Effector memory CD4-positive, alpha-beta T cell (primary cell): ENCODE measurements around the gene SNRPD2.

Experiments used
- DNase-seq, 3 donors: peaks; one replicate each; pipeline ENCODE4 v3.0.0-alpha.2; 2020
- H3K27ac ChIP-seq: 2 replicates; pipeline ENCODE4 v1.7.0; 2013; ENCODE audit warnings: mild to moderate bottlenecking, low read length, moderate library complexity; ENCODE audit not compliant: insufficient read depth, poor library complexity, severe bottlenecking
- H3K27me3 ChIP-seq: replicated peaks from 2 replicates; pipeline ENCODE4 v1.7.0; 2013; ENCODE audit warnings: mild to moderate bottlenecking, low read length; ENCODE audit not compliant: insufficient read depth, control insufficient read depth, poor library complexity, severe bottlenecking
- H3K36me3 ChIP-seq: 2 replicates; pipeline ENCODE4 v1.7.0; 2013; ENCODE audit warnings: mild to moderate bottlenecking, low read length, moderate library complexity; ENCODE audit not compliant: control insufficient read depth, insufficient read depth
- H3K4me1 ChIP-seq: 2 replicates; pipeline ENCODE4 v1.7.0; 2013; ENCODE audit warnings: low read length, mild to moderate bottlenecking; ENCODE audit not compliant: control insufficient read depth, insufficient read depth, poor library complexity, severe bottlenecking
- H3K4me3 ChIP-seq: 2 replicates; pipeline ENCODE4 v1.7.0; 2013; ENCODE audit warnings: low read length, low read depth, mild to moderate bottlenecking; ENCODE audit not compliant: insufficient read depth, poor library complexity, severe bottlenecking
- H3K9me3 ChIP-seq: 2 replicates; pipeline ENCODE4 v1.7.0; 2013; ENCODE audit warnings: mild to moderate bottlenecking, low read length, moderate library complexity; ENCODE audit not compliant: control insufficient read depth

The SNRPD2 gene

DNA sequence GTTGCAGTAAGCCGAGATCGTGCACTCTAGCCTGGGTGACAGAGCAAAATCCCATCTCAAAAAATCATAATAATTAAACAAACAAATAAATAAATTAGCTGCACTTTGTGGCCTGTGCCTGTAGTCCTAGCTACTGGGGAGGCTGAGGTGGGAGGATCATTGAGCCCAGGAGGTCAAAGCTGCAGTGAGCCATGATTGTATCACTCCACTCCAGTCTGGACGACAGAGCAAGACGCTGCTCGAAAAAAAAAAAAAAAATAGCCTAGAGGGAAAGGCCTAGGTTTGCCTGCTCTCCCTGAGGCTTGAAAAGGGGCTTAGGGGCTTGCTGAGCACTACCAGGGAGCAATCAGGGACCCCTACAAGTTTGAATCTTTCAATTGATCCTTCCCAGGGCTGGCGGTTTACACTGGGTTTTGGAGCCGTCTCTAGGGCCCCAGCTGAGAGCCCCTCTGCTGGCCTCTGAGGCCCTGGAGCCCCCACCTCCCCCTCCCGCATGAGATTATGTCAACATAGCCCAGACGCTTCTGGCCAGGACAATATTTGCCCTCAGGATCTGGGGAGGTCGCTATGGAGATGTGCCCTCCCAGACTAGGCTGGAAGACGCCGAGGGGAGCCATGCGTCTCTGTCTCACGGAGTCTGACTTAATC is 34.1 kb downstream of the SNRPD2 start:
- no peaks in the 10 kb centered on the region for H3K36me3 ChIP-seq
- no peaks in the 10 kb centered on the region for H3K27me3 ChIP-seq
- H3K4me3 ChIP-seq, result no peak overlapping the region
- no peak for DNase-seq
- no peaks in the 10 kb centered on the region for H3K4me1 ChIP-seq
- H3K9me3 ChIP-seq, result no peaks in the 10 kb centered on the region
- H3K27ac ChIP-seq, result no peak overlapping the region

DNA sequence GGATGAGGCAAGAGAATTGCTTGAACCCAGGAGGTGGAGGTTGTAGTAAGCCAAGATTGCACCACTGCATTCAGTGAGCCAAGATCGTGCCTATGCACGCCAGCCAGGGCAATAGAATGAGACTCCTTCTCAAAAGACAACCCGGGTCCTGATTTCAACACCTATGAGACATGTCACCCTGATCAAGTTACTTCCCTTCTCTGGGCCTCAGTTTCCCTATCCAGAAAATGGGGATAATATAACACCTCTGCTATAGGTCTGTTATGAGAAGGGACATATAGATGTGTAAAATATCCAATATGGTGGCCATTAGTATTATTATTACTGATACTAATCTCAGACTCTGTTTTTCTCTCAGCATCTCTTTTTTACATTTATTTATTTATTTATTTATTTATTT is 36.7 kb downstream of the SNRPD2 start:
- H3K36me3 ChIP-seq, result no peaks in the 10 kb centered on the region
- H3K27me3 ChIP-seq, result no peaks in the 10 kb centered on the region
- no peaks in the 10 kb centered on the region for H3K4me1 ChIP-seq
- H3K27ac ChIP-seq, result no peak overlapping the region
- no peaks in the 10 kb centered on the region for H3K9me3 ChIP-seq
- no peak overlapping the region for H3K4me3 ChIP-seq
- no peak for DNase-seq

DNA sequence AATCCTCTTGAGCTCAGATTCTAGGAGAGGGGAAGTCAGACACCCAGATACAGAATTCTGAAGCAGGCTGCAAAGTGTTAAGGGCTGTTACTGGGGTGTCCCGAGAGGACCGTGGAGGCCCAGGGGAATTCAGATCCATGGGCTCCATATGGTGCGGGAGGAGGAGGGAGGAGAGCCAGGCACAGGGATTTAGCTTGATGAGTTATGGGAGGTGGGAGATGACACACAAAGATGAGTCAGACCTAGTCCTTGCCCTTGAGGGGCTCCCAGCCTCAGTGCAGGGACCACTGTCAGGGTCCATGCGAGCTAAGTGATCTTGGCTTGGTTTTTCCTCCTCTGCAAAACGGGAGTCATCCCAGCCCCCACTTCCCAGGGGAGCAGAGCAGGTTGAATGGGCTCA is 38.1 kb downstream of the SNRPD2 start:
- H3K4me3 ChIP-seq, result no peak overlapping the region
- H3K27me3 ChIP-seq, result no peaks in the 10 kb centered on the region
- no peak overlapping the region for H3K27ac ChIP-seq
- no peaks in the 10 kb centered on the region for H3K4me1 ChIP-seq
- H3K9me3 ChIP-seq, result no peaks in the 10 kb centered on the region
- no peaks in the 10 kb centered on the region for H3K36me3 ChIP-seq
- DNase-seq, result no peak

GRCh38 chr19:45650722-45651121 is 41.0 kb downstream of the SNRPD2 start:
- Histone ChIP-seq H3K36me3 (no peaks in the 10 kb centered on the region), H3K27me3 (no peaks in the 10 kb centered on the region), H3K4me1 (peaks cover 5% of the 10 kb centered on the region), H3K9me3 (no peaks in the 10 kb centered on the region), H3K27ac (no peak overlapping the region), H3K4me3 (no peak overlapping the region)
- DNase-seq, result no peak

DNA sequence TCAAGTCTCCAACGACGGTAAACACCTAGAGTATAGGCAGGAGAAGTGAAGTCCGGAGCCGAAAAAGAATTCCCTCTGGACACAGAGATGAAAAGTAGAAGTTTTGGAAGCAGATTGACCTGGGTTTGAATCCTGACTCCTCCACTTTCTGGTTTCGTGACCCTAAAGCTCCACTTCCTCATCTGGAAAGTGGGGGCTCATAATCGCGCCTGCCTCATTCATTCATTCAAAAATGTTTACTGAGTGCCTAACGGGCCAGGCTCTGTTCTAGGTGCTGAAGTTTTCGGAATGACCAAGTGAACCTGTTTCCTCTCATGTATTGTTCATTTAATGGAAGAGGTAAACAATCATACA is 45.4 kb downstream of the SNRPD2 start:
- no peak for DNase-seq
- no peak overlapping the region for H3K27ac ChIP-seq
- H3K4me1 ChIP-seq, result peaks cover 19% of the 10 kb centered on the region
- H3K4me3 ChIP-seq, result peak overlapping the region; percentile 53
- H3K36me3 ChIP-seq, result no peaks in the 10 kb centered on the region
- no peaks in the 10 kb centered on the region for H3K9me3 ChIP-seq
- H3K27me3 ChIP-seq, result no peaks in the 10 kb centered on the region

- Histone ChIP-seq H3K27ac (peak overlapping the region; percentile 26), H3K4me1 (peaks cover 21% of the 10 kb centered on the region)
These were observed 46.0 kb downstream of the SNRPD2 start for GRCh38 chr19:45645631-45646344.

DNA sequence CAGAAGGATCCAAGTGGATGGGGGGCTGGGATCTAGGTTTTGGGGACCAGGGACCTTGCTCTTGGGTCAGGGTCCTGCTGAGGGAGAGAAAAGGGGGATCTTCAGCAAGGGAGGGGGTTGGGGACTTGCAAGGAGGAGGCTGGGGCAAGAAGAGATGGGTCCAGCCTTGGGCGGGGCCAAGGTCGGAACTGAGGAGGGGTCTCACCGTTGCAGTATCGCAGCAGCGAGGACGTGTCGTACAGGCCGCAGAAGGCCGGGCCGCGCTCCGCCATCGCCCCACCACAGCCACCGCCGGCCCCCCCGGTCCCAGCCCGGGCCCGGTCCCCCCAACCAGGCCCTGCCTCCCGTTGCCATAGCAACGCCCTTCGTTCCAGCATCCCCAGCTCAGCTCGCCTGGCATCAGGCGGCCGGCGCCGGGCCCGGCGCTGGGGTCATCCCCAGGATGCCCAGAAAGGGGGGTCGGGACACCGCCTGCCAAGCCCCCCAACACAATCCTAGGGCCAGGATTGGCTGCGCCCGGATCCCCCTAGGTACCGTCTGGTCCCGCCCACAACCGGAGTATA is 46.6 kb downstream of the SNRPD2 start:
- Histone ChIP-seq H3K9me3 (no peaks in the 10 kb centered on the region), H3K27me3 (no peaks in the 10 kb centered on the region), H3K36me3 (no peaks in the 10 kb centered on the region), H3K27ac (no peak overlapping the region), H3K4me1 (peaks cover 21% of the 10 kb centered on the region), H3K4me3 (peak overlapping the region; percentile 53)
- no peak for DNase-seq

More at GRCh38 chr19:45645631-45646344, 46.0 kb downstream of the SNRPD2 start:
- Histone ChIP-seq H3K27me3 (no peaks in the 10 kb centered on the region), H3K9me3 (no peaks in the 10 kb centered on the region), H3K4me3 (peak overlapping the region; percentile 53), H3K36me3 (no peaks in the 10 kb centered on the region)
- peak; percentile 56 to 68 (median 63) for DNase-seq

- Histone ChIP-seq H3K4me3 (no peak overlapping the region), H3K27me3 (no peaks in the 10 kb centered on the region), H3K36me3 (no peaks in the 10 kb centered on the region), H3K9me3 (no peaks in the 10 kb centered on the region), H3K4me1 (peaks cover 23% of the 10 kb centered on the region), H3K27ac (no peak overlapping the region)
- DNase-seq, result no peak
These were observed 47.6 kb downstream of the SNRPD2 start for GRCh38 chr19:45643927-45644771.

GRCh38 chr19:45643024-45643926 is 48.5 kb downstream of the SNRPD2 start:
- H3K27me3 ChIP-seq, result no peaks in the 10 kb centered on the region
- H3K36me3 ChIP-seq, result no peaks in the 10 kb centered on the region
- peak; percentile 65 to 76 (median 68) for DNase-seq
- H3K9me3 ChIP-seq, result no peaks in the 10 kb centered on the region
- H3K27ac ChIP-seq, result peak overlapping the region; percentile 96
- peaks cover 30% of the 10 kb centered on the region for H3K4me1 ChIP-seq
- no peak overlapping the region for H3K4me3 ChIP-seq
